Nephron (organoid): Measurements from ENCODE around the gene TMEM72.

Experiments
- H3K27ac Mint-ChIP-seq, 3 experiments: 2 replicates each; pipeline ENCODE4 v1.8.0; 2020; ENCODE audit warnings: mixed read lengths in 3 of 3, mild to moderate bottlenecking in 2 of 3, moderate library complexity in 1 of 3
- H3K27me3 Mint-ChIP-seq: 2 replicates; pipeline ENCODE4 v1.8.0; 2021; ENCODE audit warnings: low read depth, mild to moderate bottlenecking, moderate library complexity, mixed read lengths
- H3K36me3 Mint-ChIP-seq: 2 replicates; pipeline ENCODE4 v1.8.0; 2020; ENCODE audit warnings: low read depth, mixed read lengths
- H3K4me1 Mint-ChIP-seq: 2 replicates; pipeline ENCODE4 v1.8.0; 2020; ENCODE audit warnings: mixed read lengths
- H3K4me3 Mint-ChIP-seq, 3 experiments: 2 replicates each; pipeline ENCODE4 v1.8.0; 2020; ENCODE audit warnings: mild to moderate bottlenecking in 3 of 3, mixed read lengths in 3 of 3, moderate library complexity in 2 of 3
- H3K9me3 Mint-ChIP-seq: 2 replicates; pipeline ENCODE4 v1.8.0; 2020; ENCODE audit warnings: mixed read lengths
- CTCF ChIP-seq, 3 experiments: fragments of 200-600 bp; sonication (generic); IDR thresholded peaks; one replicate each; pipeline ENCODE4 v1.5.0; 2021; ENCODE audit warnings: antibody characterized with exemption in 3 of 3; ENCODE audit not compliant: unreplicated experiment in 3 of 3

The TMEM72 gene

DNA sequence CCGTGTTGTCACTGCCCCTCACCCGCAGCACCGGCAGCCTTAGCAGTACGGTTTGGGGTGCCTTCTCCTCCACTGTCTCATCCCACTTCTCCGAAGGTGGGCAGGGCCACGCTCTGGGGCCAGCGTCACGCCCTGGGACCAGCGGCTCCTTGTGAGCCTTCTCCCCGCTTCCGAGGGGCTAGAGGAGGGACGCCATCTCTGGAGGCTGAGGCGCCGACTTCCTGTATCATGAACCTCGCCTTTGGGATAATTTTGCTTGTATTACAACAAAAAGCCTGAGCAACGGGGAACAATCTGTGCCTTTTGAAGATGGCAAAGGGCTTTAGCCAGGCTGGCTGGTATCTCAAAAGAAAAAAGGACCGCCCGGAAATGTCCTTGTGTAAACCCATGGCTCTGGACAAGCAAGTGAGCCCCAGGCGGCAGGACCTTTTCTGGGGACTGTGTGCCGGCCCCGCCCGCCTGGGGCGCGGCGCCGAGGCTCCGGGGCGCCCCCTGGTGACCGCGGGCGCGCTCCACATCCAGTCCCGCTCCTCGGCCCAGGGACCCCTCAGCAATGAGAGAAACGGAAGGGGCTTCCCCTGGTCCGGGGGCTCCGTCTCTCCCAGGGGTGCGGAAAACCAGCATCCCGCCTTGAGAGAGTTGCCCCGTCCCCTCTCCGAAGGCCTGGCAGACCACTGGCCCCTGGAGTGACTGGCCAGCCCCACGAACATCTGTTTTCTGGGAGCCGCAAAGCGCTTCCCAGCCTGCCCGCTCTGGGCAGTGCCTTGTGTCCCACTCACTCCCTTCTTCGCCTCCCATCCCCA lies 63.7 kb downstream of the TMEM72 start:
- Mint-ChIP-seq H3K36me3 (peaks cover 22% of the 10 kb centered on the region), H3K4me1 (peaks cover 57% of the 10 kb centered on the region), H3K9me3 (no peaks in the 10 kb centered on the region), H3K4me3 (peak overlapping the region; percentile 56 to 69 (median 60)), H3K27me3 (no peaks in the 10 kb centered on the region), H3K27ac (peak overlapping the region; percentile 77 to 89 (median 83))
- peak; percentile 95 to 98 (median 96) for TF ChIP-seq CTCF (IDR thresholded peaks at IDR 0.05; ENCODE audit: unreplicated experiment in 3 of 3)

DNA sequence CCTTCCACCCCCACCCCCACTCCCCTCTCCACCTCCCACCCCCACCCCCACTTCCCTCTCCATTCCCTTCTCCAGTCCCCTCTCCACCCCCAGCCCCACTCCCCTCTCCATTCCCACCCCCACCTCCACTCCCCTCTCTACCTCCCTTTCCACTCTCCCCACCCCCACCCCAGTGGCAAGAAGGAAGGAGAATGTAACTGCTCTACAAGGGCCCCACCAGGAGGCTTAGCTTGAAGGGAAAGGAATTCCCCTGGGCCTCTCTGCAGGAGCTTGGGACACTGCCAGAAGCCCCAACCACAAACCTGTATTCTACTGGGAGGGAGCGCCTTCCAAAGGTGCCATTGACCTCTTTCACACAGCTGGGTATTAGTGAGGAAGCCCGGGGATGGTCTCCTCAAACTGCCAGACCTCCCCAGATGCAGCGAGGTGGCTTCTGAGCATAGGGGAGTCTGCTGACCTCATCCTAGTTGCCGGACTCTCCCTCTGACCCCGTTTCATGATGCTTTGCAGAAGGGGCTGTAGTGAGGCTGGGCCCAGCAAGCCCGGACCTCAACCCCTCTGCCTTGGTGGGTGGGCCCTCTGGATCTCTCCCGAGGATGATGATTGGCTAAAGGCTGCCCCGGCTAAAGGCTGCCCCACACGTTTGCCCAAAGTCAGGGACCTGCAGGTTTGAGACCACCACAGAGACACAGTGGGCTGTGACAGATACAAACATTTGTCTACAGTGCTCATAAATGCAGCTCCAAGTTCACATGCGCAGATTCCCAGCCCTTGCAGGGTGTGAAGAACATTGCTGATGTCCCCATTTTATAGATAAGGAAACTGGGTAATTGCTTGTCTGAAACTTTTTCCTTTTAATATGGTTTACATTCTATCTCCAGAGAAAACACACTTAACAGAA lies 64.5 kb downstream of the TMEM72 start:
- Mint-ChIP-seq H3K27ac (peak overlapping the region; percentile 83 to 94 (median 89)), H3K4me1 (peaks cover 63% of the 10 kb centered on the region), H3K9me3 (no peaks in the 10 kb centered on the region), H3K27me3 (no peaks in the 10 kb centered on the region), H3K4me3 (peak overlapping the region; percentile 63 to 79 (median 69)), H3K36me3 (peaks cover 16% of the 10 kb centered on the region)
- TF ChIP-seq CTCF (IDR thresholded peaks at IDR 0.05; ENCODE audit: unreplicated experiment in 3 of 3), result no peak

DNA sequence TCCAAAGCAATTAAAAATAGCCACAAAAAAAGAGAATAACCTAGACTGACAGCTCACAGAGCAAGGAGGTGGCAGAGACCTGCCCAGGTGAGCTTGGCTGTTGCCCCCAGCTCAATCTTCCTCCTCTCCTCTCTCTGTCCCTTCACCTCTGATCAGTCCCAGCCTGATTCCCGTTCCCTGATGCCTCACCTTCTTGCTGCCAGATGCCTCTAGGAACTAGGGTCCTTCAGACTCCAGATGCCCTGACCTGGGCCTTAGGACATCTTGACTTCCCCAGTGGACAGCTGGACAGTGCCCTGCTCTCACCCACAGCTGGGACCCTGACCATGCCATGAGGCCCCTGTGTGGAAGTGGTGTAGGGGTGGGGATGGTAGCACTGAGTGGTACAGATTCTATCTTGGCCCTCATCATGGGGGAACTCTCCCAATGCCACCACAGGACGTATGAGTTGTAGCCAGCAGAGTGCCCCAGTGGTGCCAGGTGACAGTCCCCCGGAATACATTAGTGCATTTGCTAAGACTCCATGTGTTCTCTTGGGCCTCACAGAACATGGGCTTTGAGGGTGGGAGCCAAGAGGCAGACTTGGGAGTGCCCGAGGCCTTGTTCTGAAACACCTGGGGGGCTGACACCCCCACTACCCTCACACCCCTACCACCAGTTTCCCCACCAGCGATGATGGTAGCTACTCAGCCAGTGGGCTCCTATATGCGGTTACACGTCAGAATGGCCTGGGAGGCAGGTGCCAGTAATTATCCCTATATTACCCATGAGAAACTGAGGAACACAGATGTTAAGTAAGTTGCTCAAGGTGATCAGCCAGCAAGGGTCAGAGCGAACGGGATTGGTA lies 65.4 kb downstream of the TMEM72 start:
- no peak for TF ChIP-seq CTCF (IDR thresholded peaks at IDR 0.05; ENCODE audit: unreplicated experiment in 3 of 3)
- peak overlapping the region; percentile 63 to 79 (median 69) for H3K4me3 Mint-ChIP-seq
- no peaks in the 10 kb centered on the region for H3K27me3 Mint-ChIP-seq
- no peaks in the 10 kb centered on the region for H3K9me3 Mint-ChIP-seq
- H3K36me3 Mint-ChIP-seq, result peaks cover 10% of the 10 kb centered on the region
- peak overlapping the region; percentile 83 to 94 (median 89) for H3K27ac Mint-ChIP-seq
- peaks cover 67% of the 10 kb centered on the region for H3K4me1 Mint-ChIP-seq

DNA sequence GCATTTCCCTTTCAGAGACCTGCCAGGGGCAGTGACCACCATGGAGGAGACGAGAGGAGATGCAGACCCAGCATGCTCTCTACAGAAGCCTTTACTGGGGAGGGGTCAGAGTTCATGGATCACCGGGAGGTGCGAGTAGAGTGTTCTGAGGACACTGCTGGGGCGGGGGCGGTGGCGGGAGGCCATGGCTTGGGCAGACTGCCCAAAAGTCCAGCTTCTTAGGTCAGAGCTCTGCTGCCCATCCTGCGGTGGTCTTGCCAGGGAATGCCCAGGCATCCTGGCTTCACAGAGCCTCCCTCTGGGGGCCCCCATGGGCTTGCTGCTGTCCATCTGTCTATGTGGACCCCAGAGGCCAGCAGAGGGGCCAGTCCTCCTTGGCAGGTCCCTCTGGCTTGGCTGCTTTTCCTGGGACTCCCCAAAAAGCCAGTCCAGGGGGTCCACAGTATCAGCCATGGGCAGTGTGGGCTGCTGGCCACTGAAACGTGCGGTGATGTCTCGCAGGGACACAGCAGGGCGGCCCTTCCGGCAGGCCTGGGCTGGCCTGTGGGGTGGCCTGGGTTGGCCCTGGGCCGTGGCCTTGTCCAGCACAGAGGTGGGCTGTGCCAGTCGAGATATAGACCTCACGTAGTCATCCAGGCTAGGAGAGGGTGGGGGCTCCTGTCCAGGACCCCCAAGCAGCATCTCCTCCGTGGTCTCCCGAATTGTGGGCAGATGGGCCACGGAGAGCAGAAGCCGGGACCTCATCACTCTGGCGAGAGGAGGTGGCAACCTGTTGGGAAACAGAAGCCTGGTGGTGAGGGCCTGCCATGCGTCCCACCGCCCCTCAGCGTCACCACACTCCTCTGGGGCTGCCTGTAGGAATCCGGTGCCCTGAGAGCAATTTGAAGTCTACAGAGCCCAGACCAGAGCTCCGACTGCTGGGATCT lies 66.4 kb downstream of the TMEM72 start:
- peak overlapping the region; percentile 84 to 93 (median 92) for H3K4me3 Mint-ChIP-seq
- H3K36me3 Mint-ChIP-seq, result peaks cover 3% of the 10 kb centered on the region
- peaks cover 68% of the 10 kb centered on the region for H3K4me1 Mint-ChIP-seq
- H3K9me3 Mint-ChIP-seq, result no peaks in the 10 kb centered on the region
- peak overlapping the region; percentile 97 to 99 (median 98) for H3K27ac Mint-ChIP-seq
- no peak for TF ChIP-seq CTCF (IDR thresholded peaks at IDR 0.05; ENCODE audit: unreplicated experiment in 3 of 3)
- no peaks in the 10 kb centered on the region for H3K27me3 Mint-ChIP-seq

DNA sequence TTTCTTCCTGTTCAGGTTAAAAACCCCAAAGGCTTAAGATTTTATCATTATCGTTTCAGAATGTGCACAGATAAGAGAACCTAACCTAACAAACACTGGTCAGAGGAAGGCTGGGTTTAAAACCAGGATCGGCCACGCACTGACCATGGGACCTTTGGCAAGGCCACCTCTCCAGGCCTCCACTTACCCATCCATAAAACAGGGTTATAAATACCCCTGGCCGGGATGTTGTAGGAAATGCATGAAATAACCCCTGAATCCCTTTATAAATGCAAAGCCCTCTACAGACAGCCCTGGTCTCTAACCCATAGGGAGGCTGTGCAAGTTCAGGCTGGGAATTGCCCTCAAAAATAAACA lies 67.1 kb downstream of the TMEM72 start:
- Mint-ChIP-seq H3K36me3 (no peaks in the 10 kb centered on the region), H3K4me3 (peak overlapping the region; percentile 84 to 93 (median 92)), H3K9me3 (no peaks in the 10 kb centered on the region), H3K4me1 (peaks cover 67% of the 10 kb centered on the region), H3K27me3 (no peaks in the 10 kb centered on the region), H3K27ac (peak overlapping the region; percentile 97 to 99 (median 98))
- TF ChIP-seq CTCF (IDR thresholded peaks at IDR 0.05; ENCODE audit: unreplicated experiment in 3 of 3), result no peak
